HG03280 (cell line): ENCODE data around the gene TRIM25.
"Not testable (repeated sequence)": the region's sequence is repeated elsewhere in the genome, so short reads cannot be mapped to it uniquely, and the experiment has no call there.

Source experiments
- ATAC-seq: cut with Tn5 transposase; IDR thresholded peaks from one replicate; pipeline ENCODE4 v1.9.1; 2021; ENCODE audit warnings: mild to moderate bottlenecking, moderate library complexity; ENCODE audit not compliant: unreplicated experiment

The TRIM25 gene, protein sequence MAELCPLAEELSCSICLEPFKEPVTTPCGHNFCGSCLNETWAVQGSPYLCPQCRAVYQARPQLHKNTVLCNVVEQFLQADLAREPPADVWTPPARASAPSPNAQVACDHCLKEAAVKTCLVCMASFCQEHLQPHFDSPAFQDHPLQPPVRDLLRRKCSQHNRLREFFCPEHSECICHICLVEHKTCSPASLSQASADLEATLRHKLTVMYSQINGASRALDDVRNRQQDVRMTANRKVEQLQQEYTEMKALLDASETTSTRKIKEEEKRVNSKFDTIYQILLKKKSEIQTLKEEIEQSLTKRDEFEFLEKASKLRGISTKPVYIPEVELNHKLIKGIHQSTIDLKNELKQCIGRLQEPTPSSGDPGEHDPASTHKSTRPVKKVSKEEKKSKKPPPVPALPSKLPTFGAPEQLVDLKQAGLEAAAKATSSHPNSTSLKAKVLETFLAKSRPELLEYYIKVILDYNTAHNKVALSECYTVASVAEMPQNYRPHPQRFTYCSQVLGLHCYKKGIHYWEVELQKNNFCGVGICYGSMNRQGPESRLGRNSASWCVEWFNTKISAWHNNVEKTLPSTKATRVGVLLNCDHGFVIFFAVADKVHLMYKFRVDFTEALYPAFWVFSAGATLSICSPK

GRCh38 chr17:56913867-56914580, at the start of gene TRIM25:
Gene TRIM25 (minus strand): TSS chr17:56914049. CDS start chr17:56913988, 61 bp downstream.
- peak; percentile 72 for ATAC-seq

DNA sequence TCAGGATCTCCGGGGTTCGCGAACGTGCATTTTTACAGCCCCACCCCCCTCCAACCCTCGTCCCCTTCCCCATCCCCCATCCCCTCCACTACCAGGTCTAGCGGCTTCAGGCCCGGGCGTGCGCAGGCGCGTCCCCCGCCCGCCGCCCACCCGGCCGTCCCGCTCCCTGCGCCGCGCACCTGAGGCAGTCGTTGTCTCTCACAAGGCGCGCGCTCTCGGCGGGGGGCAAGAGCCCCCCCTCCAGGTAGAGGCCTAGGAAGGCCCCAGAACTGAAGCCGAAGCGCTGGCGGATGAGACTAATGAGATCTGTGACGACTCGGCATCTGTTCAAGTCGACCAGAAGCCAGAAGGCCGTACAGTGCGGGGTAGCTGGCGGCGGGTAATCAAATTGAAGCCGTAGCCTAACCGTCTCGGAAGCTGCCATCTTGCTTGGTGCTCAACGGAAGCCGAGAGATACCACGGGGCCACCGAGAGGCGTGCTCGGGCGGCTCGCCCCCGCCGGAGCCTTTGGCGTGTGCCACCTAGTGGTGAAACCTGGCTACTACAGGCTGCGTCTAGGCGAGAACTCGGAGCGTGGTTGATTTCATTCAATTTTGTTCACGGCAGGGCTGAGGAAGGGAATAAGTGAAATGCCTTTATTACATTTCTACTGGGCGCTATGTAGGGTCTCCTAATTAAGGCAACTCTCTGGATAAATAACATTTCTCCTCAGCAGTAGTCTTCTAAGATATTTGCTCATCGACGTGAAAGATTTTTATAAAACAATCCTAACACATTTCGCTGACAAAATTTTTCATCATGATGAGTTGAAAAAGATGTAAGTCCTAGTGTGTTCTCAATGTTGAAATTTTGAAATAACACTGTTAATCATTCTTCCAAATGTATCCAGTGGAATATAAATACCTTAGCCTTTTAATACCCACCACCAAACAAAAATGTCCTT, 47.0 kb upstream of the TRIM25 start, which contains the start of gene COIL:
TSS of gene COIL (minus strand) at position 455 of the 943 bp plus-strand sequence. CDS start at position 424, 31 bp downstream.
- ATAC-seq: peak; percentile 95

DNA sequence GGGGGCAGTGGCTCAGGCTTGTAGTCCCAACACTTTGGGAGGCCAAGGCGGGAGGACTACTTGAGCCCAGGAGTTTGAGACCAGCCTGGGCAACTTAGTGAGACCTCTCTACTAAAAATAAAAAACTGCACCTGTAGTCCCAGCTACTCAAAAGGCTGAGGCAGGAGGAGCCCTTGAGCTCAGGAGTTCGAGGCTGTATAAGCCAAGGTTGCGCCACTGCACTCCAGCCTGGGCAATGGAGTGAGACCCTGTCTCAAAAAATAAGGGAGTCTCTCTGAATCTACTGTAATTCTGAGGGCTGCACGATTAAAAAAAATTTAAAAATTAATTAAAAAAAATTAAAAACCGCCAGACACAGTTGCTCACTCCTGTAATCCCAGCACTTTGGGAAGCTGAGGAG, 43.1 kb upstream of the TRIM25 start:
- ATAC-seq: no peak

- ATAC-seq: no peak
These were observed 35.7 kb upstream of the TRIM25 start for GRCh38 chr17:56949595-56949994.

DNA sequence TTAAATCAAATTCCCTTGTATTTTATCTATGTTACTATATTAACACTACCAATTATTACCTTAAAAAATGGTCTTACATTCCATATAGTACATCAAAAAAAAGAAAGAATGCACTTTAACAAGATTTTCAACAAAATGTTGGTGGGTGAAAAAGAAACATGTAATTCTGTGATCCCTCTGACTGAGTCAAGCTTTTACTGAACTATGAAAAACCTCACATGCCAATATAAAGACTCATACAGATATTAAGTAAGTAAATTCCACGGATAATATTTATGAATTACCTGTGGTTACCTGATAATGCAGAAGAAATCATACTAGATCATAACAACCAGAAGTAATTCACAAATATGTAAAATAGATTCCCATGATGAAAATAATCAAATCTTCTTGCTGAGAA, 34.6 kb upstream of the TRIM25 start:
- no peak for ATAC-seq

DNA sequence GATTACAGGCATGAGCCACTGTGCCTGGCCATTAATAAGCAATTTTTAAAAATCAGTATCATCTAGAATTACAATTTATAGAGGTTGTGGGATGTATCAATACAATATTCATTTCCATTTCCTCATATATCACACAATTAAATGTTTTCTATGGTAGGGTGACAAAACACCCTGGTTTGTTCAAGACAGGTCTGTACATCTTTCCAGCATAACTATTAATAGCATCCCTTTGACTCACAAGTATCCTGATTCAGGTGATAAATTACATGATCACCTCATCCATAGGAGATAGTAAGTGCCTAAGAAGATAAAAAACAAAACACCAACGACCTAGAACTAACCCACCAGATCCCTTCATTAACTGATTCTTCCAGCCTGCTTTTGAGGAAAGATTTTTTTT, 33.9 kb upstream of the TRIM25 start:
- no peak for ATAC-seq

DNA sequence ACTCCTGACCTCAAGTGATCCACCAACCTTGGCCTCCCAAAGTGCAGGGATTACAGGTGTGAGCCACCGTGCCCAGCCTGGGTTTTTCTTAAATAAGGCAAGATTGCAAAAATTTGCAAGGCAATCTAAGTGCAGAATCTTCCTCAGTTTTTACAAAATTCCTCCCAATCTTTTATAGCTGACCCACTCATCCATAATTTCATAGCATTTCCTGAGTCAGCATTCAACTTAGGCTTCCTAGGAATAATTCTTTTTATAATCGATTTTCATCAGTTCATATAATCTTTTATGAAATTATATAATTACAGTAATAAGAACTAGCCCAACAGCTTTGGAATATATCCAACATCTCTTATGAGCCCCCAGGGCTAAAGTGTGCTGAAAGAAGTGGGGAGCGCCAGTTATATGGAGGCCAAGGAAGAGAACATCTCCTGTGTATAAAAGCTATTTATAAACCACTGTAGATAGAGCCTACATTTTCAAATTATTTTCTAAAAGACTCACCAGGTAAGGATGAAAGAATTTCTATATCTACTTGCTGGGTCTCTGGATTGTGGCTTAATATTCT, 32.2 kb upstream of the TRIM25 start:
- no peak for ATAC-seq

DNA sequence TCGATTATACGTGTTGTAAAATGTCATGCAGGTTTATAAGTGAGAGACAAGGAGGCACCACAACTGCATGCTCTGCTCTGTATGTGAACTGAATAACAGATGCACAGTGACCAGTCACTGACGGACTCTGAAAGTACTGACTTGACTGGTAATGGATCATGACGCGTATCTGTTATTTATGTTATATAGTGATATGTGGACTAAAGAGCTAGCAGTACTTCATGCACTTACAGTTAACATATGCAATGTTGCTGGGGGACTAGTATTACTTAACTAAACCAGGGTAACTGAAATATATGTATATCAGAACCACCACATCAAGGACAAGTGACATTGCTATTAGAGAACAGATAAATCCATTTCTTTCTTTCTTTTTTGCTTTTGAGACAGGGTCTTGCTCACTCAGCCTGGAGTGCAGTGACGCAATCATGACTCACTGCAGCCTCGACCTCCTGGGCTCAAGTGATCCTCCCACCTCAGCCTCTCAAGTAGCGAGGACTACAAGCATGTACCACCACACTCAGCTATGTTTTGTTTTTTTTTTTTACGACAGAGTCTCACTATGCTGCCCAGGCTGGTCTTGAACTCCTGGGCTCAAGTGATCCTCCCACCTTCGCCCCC, 29.8 kb upstream of the TRIM25 start:
- ATAC-seq: no peak

DNA sequence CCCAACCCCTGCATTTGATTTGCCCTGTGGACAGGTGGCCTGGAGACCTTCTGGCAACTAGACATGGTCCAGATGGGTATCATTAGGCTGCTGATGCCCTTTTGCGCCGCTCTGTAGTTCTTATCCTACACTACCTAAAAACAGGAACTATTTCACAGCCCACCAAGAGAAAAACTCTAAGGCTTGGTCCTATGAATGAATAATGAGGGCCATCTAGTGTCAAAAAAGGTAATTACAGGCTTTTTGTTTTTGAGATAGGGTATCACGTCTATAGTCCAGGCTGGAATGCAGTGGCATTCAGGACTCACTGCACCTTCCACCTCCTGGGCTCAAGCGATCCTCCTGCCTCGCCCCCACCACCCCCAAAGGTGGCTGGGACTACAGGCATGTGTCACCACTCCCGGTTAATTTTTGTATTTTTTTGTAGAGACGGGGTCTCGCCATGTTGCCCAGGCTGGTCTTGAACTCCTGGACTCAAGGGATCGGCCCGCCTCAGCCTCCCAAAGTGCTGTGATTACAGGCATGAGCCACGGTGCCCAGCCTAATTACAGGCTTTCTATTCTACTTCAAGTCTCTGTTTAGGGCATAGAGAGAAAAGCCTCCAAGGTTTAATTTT, 26.1 kb upstream of the TRIM25 start:
- ATAC-seq: no peak

GRCh38 chr17:56938206-56938605, 24.4 kb upstream of the TRIM25 start:
- not testable (repeated sequence) for ATAC-seq

GRCh38 chr17:56937687-56938086, 23.8 kb upstream of the TRIM25 start:
- ATAC-seq: no peak

DNA sequence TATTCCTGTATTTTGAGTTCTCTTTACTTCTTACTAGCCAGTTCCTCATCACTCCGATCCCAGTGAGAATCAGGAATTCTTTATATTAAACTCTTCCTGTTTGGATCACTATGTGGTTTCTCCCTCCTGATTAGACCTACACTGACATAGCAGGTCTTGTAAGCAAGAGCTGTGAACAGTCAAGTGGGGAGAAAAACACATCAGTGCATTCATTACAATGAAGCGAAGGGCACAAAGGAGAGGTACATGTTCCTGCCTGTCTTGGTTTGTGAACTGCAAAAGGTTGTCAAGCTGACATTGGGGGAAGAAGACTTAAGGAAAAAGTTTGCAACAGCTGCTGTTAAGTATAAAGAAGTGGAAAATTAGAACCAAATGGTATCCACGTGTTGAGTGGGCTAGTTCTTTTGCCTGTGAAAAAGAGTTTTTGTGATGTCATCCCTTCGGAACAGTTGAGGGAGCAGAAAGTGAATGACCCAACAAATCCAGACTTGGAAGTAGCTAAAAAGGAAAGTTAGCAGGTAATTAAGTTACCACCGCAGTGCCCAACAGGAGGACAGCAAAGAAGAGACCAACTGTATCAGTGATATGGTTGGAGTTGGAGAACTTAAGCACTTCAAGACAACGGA, 23.0 kb upstream of the TRIM25 start:
- no peak for ATAC-seq

DNA sequence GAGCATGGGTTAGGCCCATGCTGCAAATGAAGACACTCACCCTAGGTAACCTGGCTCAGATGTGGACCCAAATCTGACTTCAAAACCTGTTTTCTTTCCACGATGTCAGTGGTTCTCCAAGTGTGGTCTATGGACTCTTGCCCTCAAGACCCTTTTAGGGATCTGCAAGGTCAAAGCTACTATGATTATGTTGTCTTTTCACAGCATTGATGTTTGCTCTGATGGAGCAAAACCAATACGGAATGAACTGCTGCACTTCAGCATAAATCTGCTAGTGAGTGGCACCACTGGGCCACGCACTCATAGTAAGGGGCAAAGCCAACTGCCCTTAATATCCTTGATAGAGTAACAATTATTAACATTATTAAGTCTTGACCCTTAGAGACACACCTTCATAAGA, 21.6 kb upstream of the TRIM25 start:
- no peak for ATAC-seq

GRCh38 chr17:56934280-56934679, 20.4 kb upstream of the TRIM25 start:
- ATAC-seq: no peak

DNA sequence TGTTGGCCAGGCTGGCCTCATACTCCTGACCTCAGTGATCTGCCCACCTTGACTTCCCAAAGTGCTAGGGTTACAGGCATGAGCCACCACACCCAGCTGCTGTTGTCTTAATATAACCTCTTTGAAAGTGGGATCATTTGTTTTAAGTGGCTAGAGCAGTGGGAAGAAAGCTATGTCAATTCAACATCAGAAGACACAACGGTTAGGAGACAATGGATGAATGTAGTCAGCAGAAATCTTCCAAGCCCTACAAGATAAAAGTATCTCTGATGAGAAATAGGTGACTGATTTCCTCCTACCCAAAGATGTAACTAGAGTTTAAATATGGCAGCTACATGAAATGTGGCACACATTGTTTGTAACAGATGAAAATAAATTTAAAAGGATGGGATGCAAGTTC, 20.0 kb upstream of the TRIM25 start:
- ATAC-seq: no peak

DNA sequence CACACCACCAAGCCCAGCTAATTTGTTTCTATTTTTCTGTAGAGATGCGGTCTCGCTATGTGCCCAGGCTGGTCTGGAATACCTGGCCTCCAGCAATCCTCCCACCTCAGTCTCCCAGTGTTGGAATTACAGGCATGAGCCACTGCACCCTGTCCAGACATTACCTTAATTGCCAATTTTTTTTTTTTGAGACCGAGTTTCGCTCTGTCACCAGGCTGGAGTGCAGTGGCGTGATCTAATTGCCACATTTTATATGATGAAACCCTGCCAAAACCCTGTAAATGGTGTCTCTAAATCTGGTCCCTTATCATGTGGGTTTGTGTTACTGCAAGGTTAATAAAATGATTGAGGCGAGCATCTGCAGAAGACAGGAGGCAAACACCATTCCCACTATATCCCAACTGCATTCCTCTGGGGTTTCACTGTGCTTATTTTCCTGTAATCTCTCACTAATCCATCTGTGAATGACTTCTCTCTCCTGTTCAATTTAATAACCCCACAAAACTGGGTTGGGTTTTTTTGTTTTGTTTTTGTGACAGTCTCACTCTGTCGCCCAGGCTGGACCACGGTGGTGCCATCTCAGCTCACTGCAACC, 19.4 kb upstream of the TRIM25 start:
- ATAC-seq: no peak

GRCh38 chr17:56930739-56931337, 17.0 kb upstream of the TRIM25 start:
- no peak for ATAC-seq

- no peak for ATAC-seq
These were observed 15.6 kb upstream of the TRIM25 start for GRCh38 chr17:56929362-56929969.
